AG09309 (cell line): Measurements from ENCODE around the gene MLXIPL.

ENCODE experiments used
- DNase-seq: peaks from one replicate; pipeline ENCODE4 v3.0.0-alpha.2; 2010; ENCODE audit warnings: low read depth
- H3K4me3 ChIP-seq: 2 replicates; pipeline ENCODE4 v1.5.1; 2011; ENCODE audit warnings: mild to moderate bottlenecking, low read depth, low read length, moderate library complexity; ENCODE audit not compliant: control insufficient read depth
- CTCF ChIP-seq: IDR thresholded peaks from 2 replicates; pipeline ENCODE4 v1.5.1; 2011; ENCODE audit warnings: mild to moderate bottlenecking, low read depth, low read length, inconsistent platforms; ENCODE audit not compliant: insufficient read depth, control insufficient read depth; ENCODE audit errors: missing control alignments

Gene MLXIPL

GRCh38 chr7:73633323-73633722 is 9.0 kb upstream of the MLXIPL start:
- DNase-seq: no peak
- no peak overlapping the region for H3K4me3 ChIP-seq
- TF ChIP-seq CTCF: no peak

- no peak overlapping the region for H3K4me3 ChIP-seq
- TF ChIP-seq CTCF: no peak
- DNase-seq: no peak
Measured at GRCh38 chr7:73631558-73631957, 7.2 kb upstream of the MLXIPL start.

GRCh38 chr7:73628504-73628903 is 4.2 kb upstream of the MLXIPL start:
- DNase-seq: no peak
- no peak overlapping the region for H3K4me3 ChIP-seq
- no peak for TF ChIP-seq CTCF

GRCh38 chr7:73626814-73627213 is 2.5 kb upstream of the MLXIPL start:
- peak; percentile 27 for TF ChIP-seq CTCF
- no peak for DNase-seq
- no peak overlapping the region for H3K4me3 ChIP-seq

- DNase-seq: no peak
- no peak for TF ChIP-seq CTCF
- H3K4me3 ChIP-seq: no peak overlapping the region
Measured at GRCh38 chr7:73625276-73625675, 954 bp upstream of the MLXIPL start.

DNA sequence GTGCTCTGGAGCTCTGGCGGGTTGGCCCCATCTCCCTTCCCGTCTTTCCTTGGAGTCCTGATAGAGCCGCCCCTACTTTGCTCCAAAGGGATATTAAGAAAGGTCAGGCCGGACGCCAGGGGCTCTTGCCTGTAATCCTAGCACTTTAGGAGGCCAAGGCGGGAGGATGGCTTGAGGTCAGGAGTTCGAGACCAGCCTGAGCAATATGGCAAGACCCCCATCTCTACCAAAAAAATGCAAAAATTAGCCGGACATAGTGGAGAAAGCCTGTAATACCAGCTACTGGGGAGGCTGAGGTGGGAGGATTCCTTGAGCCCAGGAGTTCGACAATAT is 313 bp upstream of the MLXIPL start:
- H3K4me3 ChIP-seq: no peak overlapping the region
- no peak for TF ChIP-seq CTCF

More for the DNA sequence above, 313 bp upstream of the MLXIPL start:
- no peak for DNase-seq
